NCI-H82 treated with DMSO at 0.1 percent for 48 hours (cell line): ENCODE measurements around the gene PIK3CD.

ENCODE experiments used
- DNase-seq: peaks from one replicate; lab custom pipeline; 2025; ENCODE audit not compliant: unreplicated experiment; lab: John Stamatoyannopoulos, UW

PIK3CD gene

GRCh38 chr1:9651565-9652378 is at the start of gene PIK3CD:
TSS of gene PIK3CD (plus strand) at chr1:9651731. CDS start at chr1:9710456, 58,725 bp downstream.
- DNase-seq = no peak

GRCh38 chr1:9601942-9602793 is 49.4 kb upstream of the PIK3CD start:
- no peak for DNase-seq

- no peak for DNase-seq
These were observed 48.8 kb upstream of the PIK3CD start for GRCh38 chr1:9602794-9603167.

GRCh38 chr1:9603307-9603706 is 48.2 kb upstream of the PIK3CD start:
- no peak for DNase-seq

GRCh38 chr1:9603766-9604753 is 47.5 kb upstream of the PIK3CD start:
- no peak for DNase-seq

GRCh38 chr1:9604836-9605235 is 46.7 kb upstream of the PIK3CD start:
- DNase-seq = no peak

GRCh38 chr1:9605946-9606455 is 45.5 kb upstream of the PIK3CD start:
- no peak for DNase-seq

GRCh38 chr1:9606458-9606857 is 45.1 kb upstream of the PIK3CD start:
- no peak for DNase-seq

- DNase-seq = no peak
These were observed 44.6 kb upstream of the PIK3CD start for GRCh38 chr1:9606948-9607347.

GRCh38 chr1:9607352-9607751 is 44.2 kb upstream of the PIK3CD start:
- DNase-seq = no peak

GRCh38 chr1:9609998-9610397 is 41.5 kb upstream of the PIK3CD start:
- no peak for DNase-seq

- no peak for DNase-seq
These were observed 41.0 kb upstream of the PIK3CD start for GRCh38 chr1:9610548-9610947.

GRCh38 chr1:9611716-9612115 is 39.8 kb upstream of the PIK3CD start:
- no peak for DNase-seq

GRCh38 chr1:9612162-9612845 is 39.2 kb upstream of the PIK3CD start:
- no peak for DNase-seq

- DNase-seq = no peak
These were observed 38.5 kb upstream of the PIK3CD start for GRCh38 chr1:9612871-9613624.

- DNase-seq = no peak
These were observed 37.8 kb upstream of the PIK3CD start for GRCh38 chr1:9613625-9614299.

- DNase-seq = no peak
These were observed 36.0 kb upstream of the PIK3CD start for GRCh38 chr1:9615316-9616063.
